Fibroblast of skin of left quadriceps (primary cell): ENCODE measurements around the gene GTF3C4.

Experiments used
- DNase-seq, 2 experiments: peaks; one replicate each; pipeline ENCODE4 v3.0.0-alpha.2; 2013; ENCODE audit warnings: low read depth in 2 of 2

GTF3C4 gene

DNA sequence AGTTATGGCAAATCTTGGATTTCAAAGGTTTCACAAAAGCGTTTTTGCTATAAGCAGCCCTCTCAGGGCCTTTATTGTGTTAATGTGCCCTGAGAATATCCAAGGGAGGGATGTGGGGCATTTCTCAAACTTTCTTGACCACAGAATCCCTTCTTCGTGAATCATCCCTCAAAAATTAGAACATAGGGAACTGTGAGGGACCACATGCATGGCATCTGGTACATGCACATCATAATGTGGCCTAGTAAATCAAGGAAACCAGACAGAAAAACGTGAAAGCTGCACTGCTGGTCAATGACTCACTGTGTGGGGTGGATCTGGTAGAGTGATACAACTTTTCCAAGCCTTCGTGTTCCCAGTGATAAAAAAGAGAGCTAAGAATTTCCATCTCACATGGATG, 22.9 kb upstream of the GTF3C4 start:
- peak; percentile 98 to 99 for DNase-seq

GRCh38 chr9:132647806-132648205, 22.5 kb upstream of the GTF3C4 start:
- DNase-seq, result peak; percentile 24 to 27

DNA sequence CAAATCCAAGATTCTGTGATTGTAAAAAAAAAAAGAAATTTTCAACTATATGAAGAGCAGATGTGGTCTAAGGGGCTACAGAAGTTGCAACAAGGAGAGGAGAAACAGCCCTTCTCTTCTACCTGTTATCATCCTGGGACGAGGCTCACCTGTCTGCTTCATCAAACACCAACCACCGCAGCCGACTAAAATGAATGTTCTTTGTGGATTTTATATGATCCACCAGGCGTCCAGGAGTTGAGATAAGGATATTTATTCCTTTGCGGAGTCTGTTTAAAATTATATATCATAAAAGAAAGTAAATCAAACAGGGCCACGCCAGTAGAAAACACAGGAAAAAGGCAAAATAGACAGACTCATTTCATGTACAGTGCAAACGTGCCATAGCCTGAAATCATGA, 22.0 kb upstream of the GTF3C4 start:
- no peak for DNase-seq

DNA sequence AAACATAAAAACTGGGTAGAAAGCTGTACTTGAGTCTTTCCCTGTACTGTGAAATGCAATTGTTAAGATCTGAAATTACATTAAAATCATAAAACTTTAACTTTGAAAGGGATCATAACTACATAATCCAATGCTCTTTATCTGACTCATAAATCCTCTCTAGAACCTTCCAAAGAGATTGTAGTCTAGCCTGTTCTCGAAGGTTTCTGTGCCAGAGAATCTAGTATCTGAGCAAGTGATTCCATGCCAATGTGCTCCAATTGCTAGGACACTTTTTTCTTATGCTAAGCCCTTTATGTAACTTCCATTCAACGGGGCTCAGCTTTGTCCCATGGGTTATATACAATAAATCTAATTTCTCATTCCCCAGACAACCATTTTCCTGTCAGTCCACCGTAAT, 21.6 kb upstream of the GTF3C4 start:
- no peak for DNase-seq

GRCh38 chr9:132651259-132651658, 19.0 kb upstream of the GTF3C4 start:
- DNase-seq, result peak; percentile 42 to 50

DNA sequence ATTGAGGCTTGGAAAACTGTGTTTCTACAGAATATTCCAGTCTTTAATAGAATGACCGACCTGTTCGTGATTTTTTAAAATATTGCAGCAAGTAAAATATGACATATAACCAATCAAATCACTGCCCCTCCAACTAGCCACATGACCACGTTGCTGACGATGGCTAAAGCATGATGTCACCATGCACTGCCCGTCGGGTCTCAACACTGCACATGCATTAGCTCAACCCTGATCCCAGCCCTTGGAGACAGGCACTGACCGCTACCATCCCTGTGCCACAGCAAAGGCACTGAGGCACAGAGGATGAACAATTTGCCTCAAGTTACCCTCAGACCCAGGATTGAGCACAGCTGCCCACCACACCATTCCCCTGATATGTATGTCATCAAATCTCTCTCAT, 14.0 kb upstream of the GTF3C4 start:
- no peak for DNase-seq

- DNase-seq, result no peak
Measured at GRCh38 chr9:132662152-132662945, 7.9 kb upstream of the GTF3C4 start.

- no peak for DNase-seq
Measured at GRCh38 chr9:132663117-132663516, 7.1 kb upstream of the GTF3C4 start.

GRCh38 chr9:132663851-132664250, 6.4 kb upstream of the GTF3C4 start:
- DNase-seq, result no peak

GRCh38 chr9:132669319-132669697, 956 bp upstream of the GTF3C4 start:
- peak in 1 of 2 experiments; percentile 43 for DNase-seq

DNA sequence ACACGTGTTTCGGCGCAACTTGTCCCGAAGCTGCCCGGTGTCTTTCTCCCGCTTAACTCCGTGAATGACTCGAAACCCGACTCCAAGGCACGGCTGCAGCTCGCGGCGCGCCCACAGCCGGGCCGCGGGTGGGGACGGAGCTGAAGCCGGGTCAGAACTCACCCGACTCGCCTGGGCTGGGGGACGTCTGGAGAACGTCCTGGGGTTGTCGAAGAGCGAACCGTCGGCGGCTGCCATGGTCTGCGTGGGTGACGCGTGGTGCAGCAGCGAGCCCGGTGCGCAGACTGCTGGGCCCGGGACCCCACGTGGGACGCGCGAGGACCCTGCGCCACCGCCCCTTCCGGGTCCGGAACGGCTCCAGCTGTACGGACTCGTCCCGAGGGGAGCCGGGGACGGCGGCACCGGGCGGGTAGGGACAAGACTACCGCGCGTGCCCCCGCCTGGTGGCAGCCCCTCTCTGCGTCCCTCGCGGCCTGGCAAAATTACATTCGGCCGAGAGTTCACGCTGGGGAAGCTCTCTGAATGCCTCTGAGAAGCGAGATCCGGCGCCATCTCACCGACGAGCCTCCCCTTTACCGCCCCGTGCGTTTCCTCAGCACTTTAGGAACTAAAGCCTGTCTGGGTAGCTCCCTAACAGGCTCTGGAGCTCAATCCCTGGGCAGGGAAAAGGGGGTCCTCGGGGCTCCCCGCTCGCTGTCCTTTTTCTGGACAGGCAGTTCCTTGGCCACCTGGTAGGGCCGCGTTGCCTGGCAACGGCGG, 387 bp upstream of the GTF3C4 start, which contains the start of gene DDX31:
DDX31 (minus strand) TSS at position 286 of the 759 bp plus-strand sequence; CDS start at position 237, 49 bp downstream.
- peak; percentile 61 to 65 for DNase-seq

DNA sequence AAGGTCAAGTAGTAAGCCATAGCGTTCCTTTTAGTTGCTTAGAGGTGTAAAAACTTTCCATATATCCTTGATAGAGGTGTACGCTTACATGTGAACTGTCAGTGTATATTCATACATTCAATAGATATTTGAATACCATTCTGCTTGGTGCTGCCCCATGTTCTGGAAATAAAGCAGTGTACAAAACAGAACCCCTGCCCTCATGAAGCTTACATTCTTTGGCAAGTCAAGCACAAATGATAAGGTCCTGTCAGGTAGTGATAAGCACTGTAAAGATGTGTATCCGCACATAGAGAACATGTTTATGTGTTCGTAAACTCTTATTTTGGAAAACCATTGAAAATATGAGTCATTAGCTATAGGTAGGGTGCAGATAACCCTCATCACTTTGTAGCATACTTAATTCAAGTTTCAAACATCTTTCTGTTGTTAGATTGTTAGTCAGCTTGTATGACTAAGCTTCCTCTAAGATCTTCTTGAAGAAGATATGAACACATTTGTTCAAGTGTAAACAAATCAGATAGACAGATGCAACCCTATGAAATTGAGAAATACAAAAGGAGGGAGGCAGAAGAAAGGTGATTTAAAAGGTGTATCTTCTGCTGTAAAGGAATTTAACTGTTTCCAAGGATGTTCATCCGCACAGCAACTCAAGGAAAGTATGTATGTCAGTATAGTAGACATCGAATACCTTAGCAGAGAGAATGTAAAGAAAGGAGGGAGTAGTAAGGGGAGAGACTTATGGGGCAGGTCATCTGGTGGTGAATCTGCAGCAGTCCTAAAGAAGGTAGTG, 1.6 kb downstream of the GTF3C4 start:
- DNase-seq, result no peak

DNA sequence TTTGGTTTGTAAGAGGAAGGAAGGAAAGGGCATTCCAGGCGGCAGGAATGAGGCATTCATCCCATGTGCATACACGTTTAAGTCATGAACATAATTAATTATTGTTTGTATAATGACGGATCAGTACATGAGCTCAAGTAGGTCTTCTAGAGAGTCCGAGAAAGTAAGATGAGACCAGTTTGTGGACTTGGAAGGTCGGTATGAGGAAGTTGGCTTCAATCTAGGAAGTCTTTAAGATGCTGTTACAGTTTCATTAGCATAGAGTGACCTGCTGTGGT, 2.1 kb downstream of the GTF3C4 start:
- DNase-seq, result no peak

DNA sequence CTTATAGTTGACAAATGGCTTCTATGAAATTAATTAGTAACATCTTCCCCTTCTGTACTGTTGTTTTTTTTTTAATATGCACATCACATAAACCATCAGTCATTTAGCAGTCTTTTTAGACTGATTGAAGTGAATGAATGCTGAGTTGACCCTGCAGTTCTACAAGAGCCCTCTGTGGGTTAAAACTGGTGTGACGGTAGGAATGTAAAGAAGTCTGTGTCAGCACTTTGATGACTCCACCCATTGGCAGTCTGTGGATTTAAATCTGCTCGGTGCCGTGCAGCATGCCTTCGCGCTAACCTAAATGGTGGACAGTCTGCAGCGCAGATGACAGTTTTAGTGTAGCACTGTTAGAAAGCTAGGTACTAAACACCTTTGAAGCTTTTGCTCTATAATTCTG, 3.1 kb downstream of the GTF3C4 start:
- peak; percentile 55 for DNase-seq

GRCh38 chr9:132674485-132674884, 4.2 kb downstream of the GTF3C4 start:
- no peak for DNase-seq

DNA sequence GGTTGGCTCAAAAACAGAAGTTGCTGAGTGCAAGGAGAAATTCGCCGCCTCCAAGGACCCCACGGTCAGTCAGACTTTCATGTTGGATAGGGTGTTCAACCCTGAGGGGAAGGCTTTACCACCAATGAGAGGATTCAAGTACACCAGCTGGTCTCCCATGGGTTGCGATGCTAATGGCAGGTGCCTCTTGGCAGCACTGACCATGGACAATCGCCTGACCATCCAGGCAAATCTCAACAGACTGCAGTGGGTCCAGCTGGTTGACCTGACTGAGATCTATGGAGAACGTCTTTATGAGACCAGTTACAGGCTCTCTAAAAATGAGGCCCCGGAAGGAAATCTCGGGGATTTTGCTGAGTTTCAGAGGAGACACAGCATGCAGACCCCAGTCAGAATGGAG, 7.7 kb downstream of the GTF3C4 start:
- DNase-seq, result no peak

DNA sequence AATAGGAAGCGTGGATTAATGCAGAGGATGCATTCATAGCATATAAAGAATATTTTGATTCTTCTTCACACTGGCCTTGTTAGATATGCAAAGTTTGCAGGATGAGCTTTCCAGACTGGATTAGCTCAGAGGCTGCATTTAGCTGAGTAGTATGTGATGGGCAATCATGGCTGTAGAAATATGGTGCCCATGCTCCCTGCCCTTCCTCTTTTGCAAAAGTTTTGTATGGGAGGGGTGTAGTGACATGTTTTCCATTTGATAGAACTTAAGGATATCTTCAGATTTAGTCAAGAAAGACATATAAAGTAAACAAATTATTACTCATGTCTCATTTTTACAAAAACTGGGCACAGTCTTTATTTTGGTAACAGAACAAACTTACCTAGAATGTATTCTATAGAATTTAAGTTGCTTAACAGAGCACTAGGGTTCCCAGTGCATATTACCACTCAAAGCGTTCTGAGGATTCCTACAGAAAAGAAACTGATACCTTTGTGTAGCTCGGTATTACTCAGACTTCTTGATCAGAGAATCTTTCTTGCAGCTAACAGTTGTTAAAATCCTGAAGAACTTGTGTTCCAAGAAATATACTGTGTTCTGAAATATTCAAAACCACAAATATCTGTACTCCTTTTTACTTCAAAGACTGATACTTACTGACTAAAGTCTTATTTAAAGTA, 9.8 kb downstream of the GTF3C4 start:
- DNase-seq, result no peak

DNA sequence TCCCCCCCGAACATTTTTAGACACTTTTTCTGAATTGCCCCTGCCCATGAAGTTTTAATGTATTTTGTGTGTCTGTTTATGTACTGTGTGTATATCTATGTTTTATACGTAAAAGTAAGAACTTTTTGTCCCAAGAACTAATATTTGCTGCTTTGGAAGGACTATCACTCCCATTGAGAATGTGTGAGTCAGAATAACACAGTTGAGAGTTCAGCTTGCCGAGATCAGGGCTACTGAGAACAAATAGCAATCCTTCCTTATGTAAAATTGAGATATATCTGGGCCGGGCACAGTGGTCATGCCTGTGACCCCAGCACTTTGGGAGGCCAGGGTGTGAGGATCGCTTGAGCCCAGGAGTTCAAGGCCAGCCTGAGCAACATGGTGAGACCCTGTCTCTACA, 11.3 kb downstream of the GTF3C4 start:
- no peak for DNase-seq

DNA sequence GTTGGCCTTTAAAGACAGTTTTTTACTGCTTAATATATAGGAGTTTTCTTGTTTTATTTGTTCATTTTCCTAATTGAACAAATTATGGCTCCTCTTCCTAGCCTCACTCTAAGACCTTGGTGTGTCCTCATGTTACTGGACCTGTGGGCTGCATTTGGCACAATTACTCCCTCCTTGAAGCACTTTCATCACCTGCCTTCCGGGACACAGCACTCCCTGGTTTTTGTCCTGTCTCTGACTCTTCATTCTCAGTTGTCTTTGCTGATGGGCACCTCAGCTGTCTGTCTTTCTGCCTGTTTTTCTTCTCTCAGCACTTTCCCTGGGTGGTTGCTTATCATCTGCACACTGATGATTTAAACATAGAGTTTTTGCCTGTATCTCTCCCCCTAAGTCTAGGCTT, 13.6 kb downstream of the GTF3C4 start:
- no peak for DNase-seq

DNA sequence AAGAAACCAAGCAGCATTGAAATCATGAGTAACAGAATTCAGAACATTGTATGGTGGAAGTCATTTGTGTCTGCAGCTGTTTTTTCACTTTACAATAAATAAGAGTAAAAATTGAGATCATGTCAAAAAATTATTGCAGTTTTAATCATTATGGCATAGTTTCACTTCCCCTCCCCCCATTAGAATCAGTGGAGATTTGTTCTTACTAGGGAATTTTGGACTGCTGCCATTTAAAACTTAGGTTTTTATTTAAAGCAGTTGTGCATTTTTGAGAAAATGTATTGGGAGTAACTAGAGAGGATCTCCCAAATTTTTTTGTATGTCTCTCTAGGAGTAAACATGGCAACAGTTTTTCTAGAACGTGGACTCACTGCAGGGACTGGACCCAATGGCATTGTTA, 20.4 kb downstream of the GTF3C4 start:
- no peak for DNase-seq

DNA sequence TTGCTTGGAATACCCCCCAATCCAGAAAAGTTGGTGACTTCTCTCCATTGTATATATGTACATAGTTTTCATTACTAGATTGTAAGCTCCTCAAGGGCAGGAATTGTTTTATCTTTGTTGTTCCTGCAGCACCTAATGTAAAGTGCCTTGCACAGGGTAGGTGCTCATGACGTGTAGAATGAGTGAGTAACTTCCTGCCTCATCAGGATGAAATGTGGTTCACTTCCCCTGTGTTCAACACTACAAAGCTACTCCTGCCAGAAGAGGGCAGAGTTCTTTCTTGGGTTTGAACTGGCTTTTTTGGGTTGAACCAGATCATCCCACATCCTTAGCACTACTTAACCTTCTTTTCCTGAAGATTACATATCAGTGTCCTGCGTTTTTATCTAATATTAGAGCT, 23.9 kb downstream of the GTF3C4 start:
- DNase-seq, result no peak

GRCh38 chr9:132697230-132697629, 27.0 kb downstream of the GTF3C4 start:
- no peak for DNase-seq
